ENCODE data around the gene GNG4.
"Not testable (repeated sequence)": the region's sequence is repeated elsewhere in the genome, so short reads cannot be mapped to it uniquely, and the experiment has no call there.

Gene GNG4

DNA sequence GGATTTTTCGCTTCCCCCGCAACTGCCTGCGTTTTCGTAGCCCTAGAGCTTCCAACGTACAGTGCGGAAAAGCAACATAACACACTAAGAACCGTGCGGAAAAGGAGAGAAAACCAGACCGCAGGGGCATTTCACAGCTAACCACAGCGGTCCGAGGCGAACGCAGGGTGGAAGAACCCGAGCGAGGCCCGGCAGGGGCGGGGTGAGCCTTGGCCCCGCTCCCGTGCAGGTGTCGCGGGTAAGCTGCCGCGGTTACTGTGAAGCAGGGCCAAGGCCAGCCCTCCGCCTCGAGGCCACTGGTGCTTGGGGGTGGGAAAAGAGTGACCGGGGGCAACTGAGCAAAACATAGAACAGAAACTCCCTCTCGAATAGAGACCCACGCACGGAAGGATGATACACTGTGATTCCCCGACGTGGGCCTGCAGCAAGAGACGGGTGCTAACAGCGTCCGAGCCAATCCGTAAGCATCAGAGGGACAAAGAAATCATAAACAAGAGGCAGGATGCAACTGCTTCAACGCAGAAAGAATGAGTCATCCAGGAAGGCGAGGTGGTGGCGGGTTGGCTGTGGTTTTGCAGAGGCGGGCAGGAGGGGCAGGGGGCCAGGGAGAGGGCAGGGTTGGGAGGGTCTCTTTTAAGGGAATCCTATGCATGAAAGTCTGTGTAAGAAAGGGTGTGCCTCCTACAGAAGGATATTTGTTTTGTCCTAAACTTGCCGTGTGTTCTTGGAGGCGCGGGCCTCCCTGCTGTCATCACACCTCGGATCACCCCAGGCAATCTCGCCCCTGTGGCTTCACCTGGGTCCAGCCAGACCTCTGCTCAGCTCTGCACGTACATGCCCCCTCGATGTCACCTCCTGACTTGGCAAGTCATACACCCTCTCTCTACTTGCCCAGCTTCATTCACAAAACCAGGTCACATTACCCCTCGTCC lies 7.3 kb downstream of the GNG4 start:
- no peak overlapping the region for H3K27ac ChIP-seq (ENCODE audit: low read length)
- H3K9ac ChIP-seq (ENCODE audit: low read length), result no peak overlapping the region
- no peak for TF ChIP-seq EZH2phosphoT487 (IDR thresholded peaks at IDR 0.05; ENCODE audit: low read length)
- TF ChIP-seq, protein P1, sequence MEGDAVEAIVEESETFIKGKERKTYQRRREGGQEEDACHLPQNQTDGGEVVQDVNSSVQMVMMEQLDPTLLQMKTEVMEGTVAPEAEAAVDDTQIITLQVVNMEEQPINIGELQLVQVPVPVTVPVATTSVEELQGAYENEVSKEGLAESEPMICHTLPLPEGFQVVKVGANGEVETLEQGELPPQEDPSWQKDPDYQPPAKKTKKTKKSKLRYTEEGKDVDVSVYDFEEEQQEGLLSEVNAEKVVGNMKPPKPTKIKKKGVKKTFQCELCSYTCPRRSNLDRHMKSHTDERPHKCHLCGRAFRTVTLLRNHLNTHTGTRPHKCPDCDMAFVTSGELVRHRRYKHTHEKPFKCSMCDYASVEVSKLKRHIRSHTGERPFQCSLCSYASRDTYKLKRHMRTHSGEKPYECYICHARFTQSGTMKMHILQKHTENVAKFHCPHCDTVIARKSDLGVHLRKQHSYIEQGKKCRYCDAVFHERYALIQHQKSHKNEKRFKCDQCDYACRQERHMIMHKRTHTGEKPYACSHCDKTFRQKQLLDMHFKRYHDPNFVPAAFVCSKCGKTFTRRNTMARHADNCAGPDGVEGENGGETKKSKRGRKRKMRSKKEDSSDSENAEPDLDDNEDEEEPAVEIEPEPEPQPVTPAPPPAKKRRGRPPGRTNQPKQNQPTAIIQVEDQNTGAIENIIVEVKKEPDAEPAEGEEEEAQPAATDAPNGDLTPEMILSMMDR (IDR thresholded peaks at IDR 0.05; ENCODE audit: low read length), result no peak
- no peak for TF ChIP-seq EZH2 (optimal IDR thresholded peaks at IDR 0.05; ENCODE audit: low read depth, low read length)
- no peak for DNase-seq
- H3K36me3 ChIP-seq (replicated peaks; ENCODE audit: insufficient read depth, low read length), result no peaks in the 10 kb centered on the region
- H3K9me2 ChIP-seq (replicated peaks; ENCODE audit: insufficient read depth, low read length), result no peaks in the 10 kb centered on the region
- no peaks in the 10 kb centered on the region for H3F3A ChIP-seq (ENCODE audit: insufficient read depth, low read length)
- H4K20me1 ChIP-seq (ENCODE audit: insufficient read depth, low read length), result no peaks in the 10 kb centered on the region
- no peak overlapping the region for H2AFZ ChIP-seq (ENCODE audit: low read length)
- no peaks in the 10 kb centered on the region for H3K79me2 ChIP-seq (ENCODE audit: low read length)
- H3K4me3 ChIP-seq (ENCODE audit: low read length), result no peak overlapping the region
- H3K4me1 ChIP-seq (ENCODE audit: low read length), result no peaks in the 10 kb centered on the region
- no peaks in the 10 kb centered on the region for H3K9me3 ChIP-seq (replicated peaks; ENCODE audit: insufficient read depth, low read length)
- peak overlapping the region; percentile 16; the same call in 1 of the 2 replicates for H3K4me2 ChIP-seq (ENCODE audit: low read depth, low read length)
- peaks cover 10% of the 10 kb centered on the region for H3K27me3 ChIP-seq (replicated peaks; ENCODE audit: insufficient read depth, low read length)

DNA sequence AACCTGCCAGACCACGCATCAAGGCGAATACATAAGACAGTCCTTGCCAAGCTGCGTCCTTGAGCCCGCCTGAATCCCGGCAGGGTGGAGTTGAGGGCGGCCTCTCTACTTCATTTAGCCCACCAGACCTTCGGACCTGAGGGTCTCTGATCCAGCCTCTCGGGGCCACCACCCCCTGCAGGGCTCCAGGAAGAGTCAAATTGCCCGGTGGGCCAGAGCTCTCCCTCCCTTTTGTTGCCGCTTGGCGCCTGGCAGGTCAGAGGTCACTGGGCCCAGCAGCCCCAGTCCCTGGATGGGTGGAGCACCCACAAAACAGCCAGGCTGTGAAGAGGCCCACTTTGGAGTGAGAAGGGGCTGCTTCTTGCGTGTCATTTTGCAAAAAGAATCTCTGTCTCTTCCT lies 9.0 kb downstream of the GNG4 start:
- Histone ChIP-seq H3K4me3 (ENCODE audit: low read length) (no peak overlapping the region), H2AFZ (ENCODE audit: low read length) (no peak overlapping the region), H3K36me3 (replicated peaks; ENCODE audit: insufficient read depth, low read length) (no peaks in the 10 kb centered on the region), H3K4me1 (ENCODE audit: low read length) (no peaks in the 10 kb centered on the region), H3K9me2 (replicated peaks; ENCODE audit: insufficient read depth, low read length) (no peaks in the 10 kb centered on the region), H3F3A (ENCODE audit: insufficient read depth, low read length) (no peaks in the 10 kb centered on the region), H3K4me2 (ENCODE audit: low read depth, low read length) (no peak overlapping the region), H3K79me2 (ENCODE audit: low read length) (no peaks in the 10 kb centered on the region), H3K27me3 (replicated peaks; ENCODE audit: insufficient read depth, low read length) (no peaks in the 10 kb centered on the region), H4K20me1 (ENCODE audit: insufficient read depth, low read length) (no peaks in the 10 kb centered on the region), H3K27ac (ENCODE audit: low read length) (no peak overlapping the region), H3K9me3 (replicated peaks; ENCODE audit: insufficient read depth, low read length) (no peaks in the 10 kb centered on the region), H3K9ac (ENCODE audit: low read length) (no peak overlapping the region)
- TF ChIP-seq EZH2phosphoT487 (IDR thresholded peaks at IDR 0.05; ENCODE audit: low read length) (no peak), EZH2 (optimal IDR thresholded peaks at IDR 0.05; ENCODE audit: low read depth, low read length) (no peak)
- TF ChIP-seq, protein P1 (IDR thresholded peaks at IDR 0.05; ENCODE audit: low read length), result no peak
- no peak for DNase-seq

DNA sequence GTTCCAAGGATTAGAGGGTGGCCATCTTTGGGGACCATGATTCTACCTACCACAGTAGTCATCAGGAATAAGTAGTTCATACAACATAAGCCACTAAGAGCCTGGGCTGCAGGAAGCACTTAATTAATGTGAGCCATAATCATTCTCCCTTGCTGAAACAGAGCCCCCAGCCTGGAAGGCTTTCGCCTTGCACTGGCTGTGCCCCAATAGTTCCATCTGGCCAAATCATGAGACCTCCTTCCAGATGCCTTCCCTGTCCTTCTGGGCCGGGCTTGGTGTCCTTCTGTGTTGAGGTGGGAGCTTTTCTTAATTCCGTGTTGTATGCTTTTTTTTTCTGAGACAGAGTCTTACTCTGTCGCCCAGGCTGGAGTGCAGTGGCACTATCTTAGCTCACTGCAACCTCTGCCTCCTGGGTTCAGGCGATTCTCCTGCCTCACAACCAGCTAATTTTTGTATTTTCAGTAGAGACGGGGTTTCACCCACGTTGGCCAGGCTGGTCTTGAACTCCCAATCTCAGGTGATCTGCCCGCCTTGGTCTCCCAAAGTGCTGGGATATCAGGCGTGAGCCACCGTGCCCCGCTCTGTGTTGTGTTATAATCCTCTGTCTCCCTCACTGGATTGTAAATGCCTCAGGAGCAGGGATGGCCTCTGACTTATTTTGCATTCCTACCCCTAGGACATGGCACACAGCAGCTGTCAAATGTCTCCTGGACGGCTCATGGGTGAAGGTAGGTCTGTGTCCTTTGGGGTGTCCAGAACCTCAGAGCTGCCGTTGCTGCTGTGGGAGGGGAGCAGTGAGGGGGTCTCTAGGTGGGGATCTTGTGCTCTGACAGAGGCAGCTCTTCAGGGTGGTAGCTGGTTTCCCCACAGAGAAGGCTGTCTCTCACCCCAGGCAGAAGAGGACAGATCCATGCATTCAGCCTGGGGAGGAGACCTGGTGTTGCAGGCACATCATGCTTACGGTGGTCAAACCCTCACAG lies 10.1 kb downstream of the GNG4 start:
- no peaks in the 10 kb centered on the region for H3K36me3 ChIP-seq (replicated peaks; ENCODE audit: insufficient read depth, low read length)
- no peak overlapping the region for H3K4me2 ChIP-seq (ENCODE audit: low read depth, low read length)
- H3K27me3 ChIP-seq (replicated peaks; ENCODE audit: insufficient read depth, low read length), result no peaks in the 10 kb centered on the region
- H4K20me1 ChIP-seq (ENCODE audit: insufficient read depth, low read length), result no peaks in the 10 kb centered on the region
- no peaks in the 10 kb centered on the region for H3K79me2 ChIP-seq (ENCODE audit: low read length)
- H3K4me3 ChIP-seq (ENCODE audit: low read length), result no peak overlapping the region
- no peaks in the 10 kb centered on the region for H3K9me3 ChIP-seq (replicated peaks; ENCODE audit: insufficient read depth, low read length)
- no peak overlapping the region for H3K9ac ChIP-seq (ENCODE audit: low read length)
- no peak for DNase-seq
- no peak overlapping the region for H3K27ac ChIP-seq (ENCODE audit: low read length)
- no peaks in the 10 kb centered on the region for H3K9me2 ChIP-seq (replicated peaks; ENCODE audit: insufficient read depth, low read length)
- H2AFZ ChIP-seq (ENCODE audit: low read length), result no peak overlapping the region
- H3K4me1 ChIP-seq (ENCODE audit: low read length), result no peaks in the 10 kb centered on the region
- TF ChIP-seq EZH2phosphoT487 (IDR thresholded peaks at IDR 0.05; ENCODE audit: low read length) (no peak), EZH2 (optimal IDR thresholded peaks at IDR 0.05; ENCODE audit: low read depth, low read length) (no peak)
- TF ChIP-seq, protein P1 (IDR thresholded peaks at IDR 0.05; ENCODE audit: low read length), result no peak
- no peaks in the 10 kb centered on the region for H3F3A ChIP-seq (ENCODE audit: insufficient read depth, low read length)

DNA sequence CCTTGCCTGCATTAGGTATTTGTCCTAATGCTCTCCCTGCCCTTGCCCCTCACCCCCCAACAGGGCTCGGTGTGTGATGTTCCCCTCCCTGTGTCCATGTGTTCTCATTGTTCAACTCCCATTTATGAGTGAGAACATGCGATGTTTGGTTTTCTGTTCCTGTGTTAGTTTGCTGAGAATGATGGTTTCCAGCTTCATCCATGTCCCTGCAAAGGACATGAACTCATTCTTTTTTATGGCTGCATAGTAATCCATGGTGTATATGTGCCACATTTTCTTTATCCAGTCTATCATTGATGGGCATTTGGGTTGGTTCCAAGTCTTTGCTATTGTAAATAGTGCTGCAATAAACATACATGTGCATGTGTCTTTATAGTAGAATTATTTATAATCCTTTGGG lies 11.0 kb downstream of the GNG4 start:
- not testable (repeated sequence) for H3K9me3 ChIP-seq (replicated peaks; ENCODE audit: insufficient read depth, low read length); H3K4me3 ChIP-seq (ENCODE audit: low read length); H3K79me2 ChIP-seq (ENCODE audit: low read length); H3K27me3 ChIP-seq (replicated peaks; ENCODE audit: insufficient read depth, low read length); DNase-seq; H3K36me3 ChIP-seq (replicated peaks; ENCODE audit: insufficient read depth, low read length); H3F3A ChIP-seq (ENCODE audit: insufficient read depth, low read length); H2AFZ ChIP-seq (ENCODE audit: low read length); H3K4me1 ChIP-seq (ENCODE audit: low read length); H4K20me1 ChIP-seq (ENCODE audit: insufficient read depth, low read length); H3K4me2 ChIP-seq (ENCODE audit: low read depth, low read length); H3K9me2 ChIP-seq (replicated peaks; ENCODE audit: insufficient read depth, low read length); H3K27ac ChIP-seq (ENCODE audit: low read length); H3K9ac ChIP-seq (ENCODE audit: low read length)
